Tongue (tissue), 2 donors: ENCODE data around the gene SNRPA. TPM values are rescaled to one million over a fixed set of nuclear protein-coding genes. Genes with fewer than 3 reads are reported as not detected.
"Not testable (repeated sequence)": the region's sequence is repeated elsewhere in the genome, so short reads cannot be mapped to it uniquely, and the experiment has no call there.

Source experiments
- DNase-seq: peaks from one replicate; pipeline ENCODE4 v3.0.0-alpha.2; 2015
- total RNA-seq: library from RNA; depleted of rRNA; stranded (reverse); fragments of >200 nt; gene quantifications from one replicate; pipeline ENCODE4 v1.2.3, GENCODE V29; 2014

SNRPA gene
- total RNA-seq, 1 donor from 2014 or later = 14.2 TPM

DNA sequence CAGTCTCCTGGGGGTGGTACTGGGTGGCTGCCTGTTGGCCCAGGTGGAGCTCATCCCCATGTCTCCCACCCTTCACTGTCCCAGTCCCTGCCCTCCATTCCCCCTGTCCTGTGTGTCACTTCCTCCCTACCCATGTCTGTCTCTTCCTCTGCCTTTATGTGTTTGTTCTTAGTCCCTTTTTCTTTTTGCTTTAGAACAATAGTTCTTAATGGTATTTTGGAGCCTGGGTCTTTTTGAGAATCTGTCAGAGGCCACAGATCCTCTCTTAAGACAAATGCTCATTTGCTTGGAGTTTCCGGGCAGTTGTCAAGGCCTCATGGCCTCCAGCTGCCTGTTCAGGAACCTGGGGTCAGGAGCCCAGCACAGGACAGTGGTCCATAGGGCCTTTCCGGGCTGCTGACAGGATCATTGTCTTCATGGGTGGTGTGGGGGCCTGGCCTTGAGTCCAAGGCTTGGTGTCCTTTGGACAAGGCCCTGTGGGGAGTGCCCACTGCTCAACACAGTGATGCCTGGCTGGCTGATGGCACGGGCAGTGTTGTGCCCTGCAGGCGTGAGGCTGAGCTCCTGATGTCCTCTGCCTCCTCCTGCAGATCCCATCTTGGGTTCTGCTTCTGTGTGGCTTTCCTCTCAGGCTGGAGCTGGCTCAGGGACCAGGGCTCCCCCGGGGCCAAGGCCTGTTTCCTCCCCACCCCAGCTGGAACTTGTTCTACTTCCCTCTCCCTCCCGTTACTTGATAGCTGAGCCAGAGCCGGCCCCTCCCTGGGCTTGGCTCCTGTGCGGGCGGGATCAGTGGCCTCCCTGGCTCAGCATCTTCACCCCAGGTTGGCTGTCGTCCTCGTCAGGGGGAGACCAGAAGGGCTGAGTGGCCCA, 51.5 kb downstream of the SNRPA start:
- DNase-seq = no peak

DNA sequence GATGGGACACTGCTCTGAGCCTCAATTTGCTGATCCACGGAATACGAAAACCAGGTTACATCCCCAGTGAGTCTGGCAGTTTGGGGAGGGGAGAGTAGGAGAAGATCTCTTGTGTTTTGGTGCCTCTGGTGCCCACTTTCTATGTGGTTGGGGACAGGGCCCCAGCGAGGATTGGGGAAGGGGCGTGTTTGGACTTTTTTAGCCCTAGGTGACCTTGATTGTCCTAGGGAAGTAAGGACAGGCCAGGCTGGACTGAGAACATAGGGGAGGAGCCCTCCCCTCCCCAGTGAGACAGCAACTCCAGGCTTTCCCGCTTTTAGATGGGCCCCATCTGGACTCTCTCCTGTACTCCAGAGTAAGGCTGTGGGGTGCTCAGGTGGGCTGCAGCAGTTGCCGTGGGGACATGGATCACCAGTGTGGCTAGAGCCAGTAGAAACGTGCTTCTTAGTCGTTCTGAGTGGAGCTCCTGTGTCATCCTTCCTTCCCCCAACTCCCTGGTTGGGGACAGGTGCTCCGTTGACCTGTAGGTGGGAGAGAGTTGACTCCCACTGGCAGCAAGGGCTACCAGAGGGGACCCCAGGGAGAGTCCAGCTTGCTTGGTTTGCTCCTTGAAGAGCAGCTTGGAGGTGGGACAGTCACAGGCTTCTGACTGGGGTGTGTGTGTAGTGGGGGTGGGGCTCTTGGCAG, 52.3 kb downstream of the SNRPA start:
- DNase-seq = no peak

DNA sequence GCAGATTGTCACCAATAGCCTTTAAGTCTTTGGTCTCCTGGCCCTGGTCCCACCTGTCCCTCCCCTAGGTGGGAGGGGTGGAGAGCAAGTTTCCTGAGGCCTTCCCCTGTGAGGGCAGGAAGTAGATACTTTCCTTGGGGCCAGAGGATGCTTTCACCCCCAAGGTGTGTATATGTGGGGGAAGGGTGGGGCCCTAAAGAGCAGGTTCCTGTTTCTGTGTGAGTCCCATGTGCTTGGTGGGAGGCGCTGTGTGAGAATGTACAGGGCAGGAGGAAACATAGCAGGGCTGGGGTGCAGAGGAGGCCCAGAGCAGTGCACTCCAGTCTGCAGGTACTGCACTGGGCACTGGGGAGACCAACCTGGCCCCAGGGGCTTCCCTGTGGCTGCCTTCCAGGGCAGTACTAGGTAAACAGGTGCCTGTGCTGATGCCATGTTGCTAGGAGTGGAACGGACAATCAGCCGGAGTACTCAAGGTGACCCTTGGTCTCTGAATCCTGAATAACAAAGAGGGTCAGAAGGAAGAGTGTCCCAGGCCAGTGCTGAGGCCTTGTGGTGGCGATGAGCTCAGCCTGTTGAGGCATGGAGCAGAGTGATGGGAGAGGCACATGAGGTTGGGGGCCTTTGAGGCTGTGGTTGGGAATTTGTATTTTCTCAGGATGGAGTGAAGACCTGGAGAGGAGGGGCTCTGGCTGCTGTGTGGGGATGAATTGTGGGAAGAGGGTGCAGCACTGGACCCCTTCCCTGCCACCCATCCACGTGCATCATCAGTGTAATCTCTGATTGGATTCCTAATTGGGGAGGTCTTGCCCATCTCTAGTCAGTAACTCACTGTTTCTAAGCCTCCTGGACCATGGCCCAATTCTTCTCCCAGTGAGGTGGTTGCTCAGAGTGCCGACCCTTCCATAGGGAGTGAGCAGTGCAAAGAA, 53.1 kb downstream of the SNRPA start:
- no peak for DNase-seq

DNA sequence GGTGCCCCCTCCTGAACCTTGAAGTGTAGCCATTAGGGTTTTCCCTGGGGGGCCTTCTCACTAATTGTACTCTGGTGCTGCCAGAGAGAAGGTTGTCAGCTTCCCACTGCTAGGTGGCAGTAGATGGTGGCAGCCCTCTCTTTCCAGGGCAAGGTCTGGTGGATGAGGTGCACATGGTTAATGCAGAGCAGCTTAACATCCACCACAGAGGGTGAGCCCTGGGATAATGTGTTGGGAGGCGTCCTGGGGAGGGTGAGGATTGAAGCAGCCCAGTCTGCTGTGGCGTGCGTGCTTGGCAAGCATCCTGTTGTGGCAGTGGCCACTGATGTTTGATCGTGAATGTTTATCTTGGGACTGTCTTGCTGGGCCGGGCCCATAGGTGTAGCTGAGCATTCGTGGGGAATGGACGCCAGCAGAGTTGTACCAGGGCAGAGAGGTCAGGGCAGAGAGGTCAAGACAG, 53.8 kb downstream of the SNRPA start:
- no peak for DNase-seq

DNA sequence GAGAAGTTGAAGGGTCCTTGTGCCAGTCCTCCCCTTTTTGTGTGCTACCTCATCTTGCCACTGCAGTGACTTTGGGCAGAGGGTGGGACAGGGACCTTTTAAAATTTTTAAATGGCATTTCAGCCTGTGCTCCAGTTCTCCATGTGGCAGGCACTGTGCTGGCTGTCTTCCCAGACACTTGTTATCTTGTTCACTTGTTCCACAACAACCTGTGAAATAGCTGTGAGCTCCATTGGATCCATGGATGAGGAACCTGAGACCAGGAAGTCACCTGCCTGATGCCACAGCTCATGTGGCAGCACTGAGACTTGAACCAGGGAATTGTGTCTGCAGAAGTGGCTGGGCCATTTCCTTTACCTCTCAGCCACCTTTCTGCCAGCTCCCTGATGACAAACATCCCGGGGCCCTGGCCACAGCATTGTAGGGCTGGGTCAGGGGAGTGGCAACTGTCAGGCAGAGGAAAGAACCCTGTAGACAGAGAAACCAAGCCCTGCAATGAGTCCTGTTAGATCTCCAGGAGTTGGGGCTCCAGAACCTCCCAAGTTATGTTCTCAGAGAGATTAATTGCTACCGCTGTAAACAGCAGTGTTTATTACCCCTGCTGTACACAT, 54.4 kb downstream of the SNRPA start:
- DNase-seq = no peak

DNA sequence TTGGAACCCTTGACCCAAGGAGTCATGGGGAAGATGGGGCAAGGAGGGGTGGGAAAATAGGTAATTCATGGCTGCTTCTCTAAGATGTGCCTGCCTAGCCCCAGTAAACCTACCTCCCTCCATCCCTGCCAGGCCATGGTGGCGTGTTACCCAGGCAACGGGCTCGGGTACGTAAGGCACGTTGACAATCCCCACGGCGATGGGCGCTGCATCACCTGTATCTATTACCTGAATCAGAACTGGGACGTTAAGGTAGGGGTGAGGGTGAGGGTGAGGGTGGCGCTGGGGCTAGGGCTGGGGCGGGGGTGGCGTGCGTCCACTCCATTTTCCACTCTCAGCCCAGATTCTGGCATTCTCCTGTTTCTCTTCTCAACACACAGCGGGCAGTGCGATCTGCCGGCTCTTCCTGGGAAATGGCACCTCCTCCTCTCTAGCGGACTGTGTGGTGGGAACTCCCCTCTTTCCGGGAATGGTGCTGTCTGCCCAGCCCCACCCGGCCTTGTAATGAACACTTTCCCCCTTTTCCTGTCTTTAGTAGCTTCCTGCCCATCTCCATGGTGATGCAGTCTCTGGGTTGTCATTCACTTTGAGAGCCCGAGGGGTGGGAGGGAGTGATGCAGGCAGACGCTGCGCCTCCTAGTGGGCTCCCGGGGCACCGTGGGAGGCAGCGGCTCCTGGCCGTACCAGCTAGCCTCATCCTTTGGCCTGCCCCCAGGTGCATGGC, 55.6 kb downstream of the SNRPA start:
- DNase-seq = peak; percentile 94

DNA sequence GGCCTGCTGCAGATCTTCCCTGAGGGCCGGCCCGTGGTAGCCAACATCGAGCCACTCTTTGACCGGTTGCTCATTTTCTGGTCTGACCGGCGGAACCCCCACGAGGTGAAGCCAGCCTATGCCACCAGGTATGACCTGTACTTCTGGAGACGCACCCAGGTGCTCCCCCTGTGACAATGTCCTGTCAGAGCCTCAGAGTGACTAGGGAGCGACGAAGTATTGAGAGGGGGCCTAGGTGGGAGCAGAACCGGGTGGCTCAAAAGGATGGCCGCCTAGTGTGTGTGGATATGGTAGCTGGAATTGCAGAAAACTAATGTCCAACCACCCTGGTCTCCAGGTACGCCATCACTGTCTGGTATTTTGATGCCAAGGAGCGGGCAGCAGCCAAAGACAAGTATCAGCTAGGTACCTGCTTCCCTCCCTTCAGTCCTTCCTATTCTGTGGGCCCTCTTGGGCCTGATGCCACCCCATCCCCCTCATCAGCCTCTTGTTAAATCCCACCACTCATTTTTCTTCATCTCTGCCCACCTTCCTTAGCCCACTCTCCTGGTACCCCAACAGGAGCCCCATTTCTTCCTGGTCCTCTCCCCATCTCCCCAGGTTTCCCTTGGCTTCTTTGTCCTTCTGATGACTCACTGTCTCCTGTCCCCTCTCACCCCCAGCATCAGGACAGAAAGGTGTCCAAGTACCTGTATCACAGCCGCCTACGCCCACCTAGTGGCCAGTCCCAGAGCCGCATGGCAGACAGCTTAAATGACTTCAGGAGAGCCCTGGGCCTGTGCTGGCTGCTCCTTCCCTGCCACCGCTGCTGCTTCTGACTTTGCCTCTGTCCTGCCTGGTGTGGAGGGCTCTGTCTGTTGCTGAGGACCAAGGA, 56.4 kb downstream of the SNRPA start:
- DNase-seq = no peak

DNA sequence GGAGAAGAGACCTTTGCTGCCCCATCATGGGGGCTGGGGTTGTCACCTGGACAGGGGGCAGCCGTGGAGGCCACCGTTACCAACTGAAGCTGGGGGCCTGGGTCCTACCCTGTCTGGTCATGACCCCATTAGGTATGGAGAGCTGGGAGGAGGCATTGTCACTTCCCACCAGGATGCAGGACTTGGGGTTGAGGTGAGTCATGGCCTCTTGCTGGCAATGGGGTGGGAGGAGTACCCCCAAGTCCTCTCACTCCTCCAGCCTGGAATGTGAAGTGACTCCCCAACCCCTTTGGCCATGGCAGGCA, 57.0 kb downstream of the SNRPA start:
- no peak for DNase-seq

DNA sequence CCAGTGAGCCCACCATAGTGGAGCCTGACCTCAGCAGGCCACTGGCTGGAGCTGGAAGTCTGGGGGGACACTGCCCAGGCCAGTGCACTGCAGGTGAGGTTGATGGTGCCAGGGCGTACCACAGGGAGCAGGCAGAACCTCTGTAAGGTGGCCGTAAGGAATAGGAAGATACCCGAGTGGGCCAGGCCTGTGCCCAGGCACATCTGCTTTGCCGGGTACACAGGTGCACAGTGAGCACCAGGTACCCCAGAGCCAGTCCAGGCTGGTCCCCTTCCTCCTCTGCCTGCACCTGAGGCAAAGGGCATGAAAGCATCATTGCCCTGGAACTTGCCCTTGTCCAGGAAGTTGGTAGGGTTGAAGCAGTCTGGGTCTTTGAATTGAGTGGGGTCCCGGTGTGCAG, 57.5 kb downstream of the SNRPA start:
- DNase-seq = no peak

DNA sequence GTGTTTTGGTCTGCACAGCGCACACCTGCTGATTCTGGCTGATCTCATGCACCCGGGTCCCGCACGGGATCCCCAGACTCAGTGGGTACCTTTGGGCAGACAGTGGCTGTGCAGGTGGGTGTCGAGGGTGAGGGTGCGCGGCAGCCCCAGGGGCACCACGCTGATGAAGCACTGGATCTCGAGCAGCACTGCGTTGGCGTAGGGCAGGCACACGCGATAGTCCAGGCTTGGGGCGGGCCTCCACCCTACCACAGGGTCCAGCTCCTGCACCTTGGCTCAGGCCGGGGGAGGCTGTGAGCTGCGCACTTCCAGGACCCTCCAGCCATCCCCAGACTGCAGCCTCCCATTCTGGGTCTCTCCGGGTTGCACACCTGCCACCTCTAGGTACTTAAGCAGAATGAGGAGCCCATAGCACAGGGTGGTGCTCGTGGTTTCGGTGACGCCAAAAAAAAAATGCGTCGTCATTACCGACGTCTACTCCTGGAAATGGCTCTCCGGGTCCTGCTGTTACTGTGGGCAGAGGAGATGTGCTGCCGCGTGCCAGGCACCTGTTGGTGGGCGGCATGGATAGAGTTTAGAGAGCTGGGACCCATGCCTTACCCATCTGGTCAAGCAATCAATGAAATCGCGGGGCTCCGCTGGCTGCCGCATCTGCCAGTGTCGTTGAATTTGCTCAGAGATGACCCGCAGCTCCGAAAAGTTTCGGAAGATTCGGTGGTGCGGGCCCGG, 58.5 kb downstream of the SNRPA start:
- DNase-seq = no peak

DNA sequence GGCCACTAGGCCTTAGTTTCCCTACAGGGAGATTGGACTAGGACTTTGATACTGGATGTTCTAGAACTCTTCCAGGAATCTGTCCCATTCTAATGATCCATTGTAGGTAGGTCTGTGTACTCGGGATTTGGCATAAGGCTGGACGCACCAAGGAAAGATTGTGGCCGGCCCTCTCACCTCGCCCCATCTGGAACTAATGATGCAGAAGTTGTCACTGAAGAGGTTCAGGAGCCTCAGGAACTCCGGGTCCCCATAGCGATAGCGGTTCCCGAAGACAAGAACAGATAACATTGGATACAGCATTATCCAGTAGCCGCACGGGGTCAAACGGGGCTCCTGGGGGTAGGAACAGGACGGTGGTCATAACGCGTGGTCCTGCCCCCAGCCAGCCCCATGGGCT, 59.2 kb downstream of the SNRPA start:
- no peak for DNase-seq

DNA sequence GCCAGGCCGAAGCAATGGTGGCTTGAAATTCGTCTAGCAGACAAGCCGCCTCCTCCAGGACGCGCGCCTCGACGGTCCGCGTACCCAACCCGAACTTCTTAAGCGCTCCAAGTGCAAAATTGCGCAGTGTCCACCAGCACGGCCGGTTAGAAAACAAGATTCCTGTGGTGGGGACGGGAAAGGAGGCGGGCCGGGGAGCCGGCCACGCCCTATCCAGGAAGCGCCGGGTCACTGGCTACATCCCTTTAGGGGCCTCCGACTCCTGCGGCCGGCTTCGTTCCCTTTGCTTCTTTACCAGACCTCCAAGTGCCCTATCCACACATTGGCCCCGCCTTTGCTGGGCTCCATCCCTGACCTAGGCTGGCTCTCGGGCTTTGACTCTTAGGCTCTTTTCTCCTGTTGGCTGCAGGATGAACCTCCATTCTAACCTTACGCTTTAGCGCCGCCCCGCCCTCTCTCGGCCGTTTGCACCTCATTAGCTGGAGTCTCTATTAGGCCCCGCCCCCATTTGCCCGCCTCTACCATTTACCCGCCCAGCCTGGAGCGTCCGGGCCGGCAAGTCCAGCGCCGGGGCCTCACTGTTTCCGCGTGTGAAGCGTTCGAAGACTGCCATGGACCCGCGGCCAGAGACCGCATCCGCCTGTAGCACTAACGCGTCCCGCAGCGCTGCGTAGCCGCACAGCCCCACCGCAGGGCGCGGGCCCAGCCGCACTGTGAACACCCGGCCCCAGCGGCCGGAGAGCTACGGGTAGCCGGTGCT, 59.8 kb downstream of the SNRPA start:
- DNase-seq = peak; percentile 84

DNA sequence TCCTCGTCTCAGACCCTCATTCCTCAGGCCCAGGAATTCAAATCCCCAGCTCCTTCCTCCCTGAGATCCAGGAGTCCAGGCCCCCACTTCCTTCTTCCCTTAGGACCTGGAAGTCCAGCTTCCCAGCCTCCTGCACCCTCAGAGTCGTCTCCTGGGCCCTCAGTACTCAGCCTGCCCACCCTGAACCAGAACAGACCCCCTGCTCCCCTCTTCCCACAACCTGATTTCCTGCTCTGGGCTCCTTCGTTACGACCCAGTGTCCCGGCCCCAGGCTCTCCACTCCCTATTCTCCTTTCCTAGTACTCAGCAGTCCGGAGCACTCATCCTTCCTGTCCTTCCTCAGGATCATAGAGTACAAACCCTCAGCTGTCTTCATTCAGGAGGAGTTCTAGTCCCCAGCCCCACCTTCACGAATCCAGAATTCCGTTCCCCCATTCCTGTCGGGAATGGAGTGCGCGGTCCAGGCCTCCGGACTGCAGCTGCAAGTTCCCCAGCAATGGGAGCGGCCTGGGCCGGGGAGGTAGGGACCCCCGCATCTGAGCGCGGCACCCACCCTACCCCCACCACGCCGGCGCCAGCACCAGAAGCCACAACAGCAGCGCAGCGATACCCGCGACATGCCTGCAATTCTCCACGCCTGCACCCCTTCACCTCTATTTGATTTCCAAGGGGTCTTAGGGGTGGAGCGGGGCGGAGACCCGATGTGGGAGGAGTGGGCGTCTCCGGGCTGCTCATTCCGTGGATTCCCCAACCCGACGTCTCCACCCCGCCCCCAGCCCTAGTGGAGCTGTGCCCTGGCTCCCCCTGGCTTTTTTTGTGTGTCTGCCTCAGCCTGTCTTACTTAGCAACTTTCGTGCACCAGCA, 60.7 kb downstream of the SNRPA start:
- peak; percentile 56 for DNase-seq

DNA sequence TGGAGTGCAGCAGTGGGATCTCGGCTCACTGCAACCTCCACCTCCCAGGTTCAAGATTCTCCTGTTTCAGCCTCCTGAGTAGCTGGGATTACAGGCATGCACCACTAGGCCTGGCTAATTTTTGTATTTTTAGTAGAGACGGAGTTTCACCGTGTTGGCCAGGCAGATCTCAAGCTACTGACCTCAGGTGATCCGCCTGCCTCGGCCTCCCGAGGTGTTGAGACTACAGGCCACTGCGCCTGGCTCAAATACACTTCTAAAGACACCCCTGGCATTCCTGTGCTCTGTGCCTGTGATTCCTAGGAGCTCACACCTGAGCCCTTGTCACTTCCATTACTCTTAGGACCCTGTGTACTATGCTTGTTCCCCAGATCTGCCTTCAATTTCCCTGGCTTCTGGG, 61.6 kb downstream of the SNRPA start:
- DNase-seq = not testable (repeated sequence)

DNA sequence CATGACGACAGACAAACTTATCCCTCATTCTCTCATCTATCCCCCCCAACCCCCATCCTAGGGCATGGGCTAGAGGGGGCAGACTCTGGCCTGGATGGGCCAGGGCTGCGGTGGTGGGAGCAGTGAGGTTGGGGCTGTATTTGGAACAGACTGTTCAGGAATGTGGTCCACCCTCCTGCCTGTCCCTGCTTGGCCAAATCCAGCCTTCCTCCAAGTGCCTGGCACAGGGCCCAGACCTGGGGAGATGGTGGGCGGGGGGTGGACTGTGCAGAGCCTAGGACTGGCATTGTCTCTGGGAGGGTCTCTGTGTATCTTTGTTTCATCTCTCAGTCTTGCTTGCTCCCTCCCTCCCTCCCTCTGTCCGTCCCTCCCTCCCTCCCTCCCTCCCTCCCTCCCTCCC, 62.2 kb downstream of the SNRPA start:
- DNase-seq = peak; percentile 64
